ENCODE results near the gene BAIAP2L2.
A peak's percentile ranks its signal among the peaks of the same experiment; 100 is the strongest.

Gene BAIAP2L2

GRCh38 chr22:38075105-38075825, 35.2 kb downstream of the BAIAP2L2 start:
- H3K4me3 ChIP-seq (replicated peaks; ENCODE audit: low read depth, low read length) = no peak overlapping the region
- no peak for TF ChIP-seq CTCF (IDR thresholded peaks at IDR 0.05; ENCODE audit: low read length, missing control alignments)
- DNase-seq (ENCODE audit: low read depth) = no peak

- DNase-seq (ENCODE audit: low read depth) = peak; percentile 58
- peak; percentile 59 for TF ChIP-seq CTCF (IDR thresholded peaks at IDR 0.05; ENCODE audit: low read length, missing control alignments)
- no peak overlapping the region for H3K4me3 ChIP-seq (replicated peaks; ENCODE audit: low read depth, low read length)
Observed at GRCh38 chr22:38074181-38075104, 36.0 kb downstream of the BAIAP2L2 start.

- no peak overlapping the region for H3K4me3 ChIP-seq (replicated peaks; ENCODE audit: low read depth, low read length)
- no peak for TF ChIP-seq CTCF (IDR thresholded peaks at IDR 0.05; ENCODE audit: low read length, missing control alignments)
- DNase-seq (ENCODE audit: low read depth) = no peak
Observed at GRCh38 chr22:38073150-38074130, 37.0 kb downstream of the BAIAP2L2 start.

GRCh38 chr22:38072322-38073149, 37.9 kb downstream of the BAIAP2L2 start:
- no peak for TF ChIP-seq CTCF (IDR thresholded peaks at IDR 0.05; ENCODE audit: low read length, missing control alignments)
- H3K4me3 ChIP-seq (replicated peaks; ENCODE audit: low read depth, low read length) = no peak overlapping the region
- DNase-seq (ENCODE audit: low read depth) = no peak

GRCh38 chr22:38071421-38072321, 38.8 kb downstream of the BAIAP2L2 start:
- no peak for TF ChIP-seq CTCF (IDR thresholded peaks at IDR 0.05; ENCODE audit: low read length, missing control alignments)
- no peak for DNase-seq (ENCODE audit: low read depth)
- H3K4me3 ChIP-seq (replicated peaks; ENCODE audit: low read depth, low read length) = no peak overlapping the region

All from fibroblast of pulmonary artery (primary cell).